ENCODE results near the gene ATP1A4. TPM values are rescaled to one million over a fixed set of nuclear protein-coding genes. Genes with fewer than 3 reads are reported as not detected.

ATP1A4 gene
- total and polyA plus RNA-seq, 9 of the 15 experiments (the other 6 are each of a cell fraction or from before 2014, with no cell fraction given) = 0.07 TPM; not detected in 8

GRCh38 chr1:160113407-160113806 lies 38.0 kb upstream of the ATP1A4 start (continued):
- TF ChIP-seq, protein P1, sequence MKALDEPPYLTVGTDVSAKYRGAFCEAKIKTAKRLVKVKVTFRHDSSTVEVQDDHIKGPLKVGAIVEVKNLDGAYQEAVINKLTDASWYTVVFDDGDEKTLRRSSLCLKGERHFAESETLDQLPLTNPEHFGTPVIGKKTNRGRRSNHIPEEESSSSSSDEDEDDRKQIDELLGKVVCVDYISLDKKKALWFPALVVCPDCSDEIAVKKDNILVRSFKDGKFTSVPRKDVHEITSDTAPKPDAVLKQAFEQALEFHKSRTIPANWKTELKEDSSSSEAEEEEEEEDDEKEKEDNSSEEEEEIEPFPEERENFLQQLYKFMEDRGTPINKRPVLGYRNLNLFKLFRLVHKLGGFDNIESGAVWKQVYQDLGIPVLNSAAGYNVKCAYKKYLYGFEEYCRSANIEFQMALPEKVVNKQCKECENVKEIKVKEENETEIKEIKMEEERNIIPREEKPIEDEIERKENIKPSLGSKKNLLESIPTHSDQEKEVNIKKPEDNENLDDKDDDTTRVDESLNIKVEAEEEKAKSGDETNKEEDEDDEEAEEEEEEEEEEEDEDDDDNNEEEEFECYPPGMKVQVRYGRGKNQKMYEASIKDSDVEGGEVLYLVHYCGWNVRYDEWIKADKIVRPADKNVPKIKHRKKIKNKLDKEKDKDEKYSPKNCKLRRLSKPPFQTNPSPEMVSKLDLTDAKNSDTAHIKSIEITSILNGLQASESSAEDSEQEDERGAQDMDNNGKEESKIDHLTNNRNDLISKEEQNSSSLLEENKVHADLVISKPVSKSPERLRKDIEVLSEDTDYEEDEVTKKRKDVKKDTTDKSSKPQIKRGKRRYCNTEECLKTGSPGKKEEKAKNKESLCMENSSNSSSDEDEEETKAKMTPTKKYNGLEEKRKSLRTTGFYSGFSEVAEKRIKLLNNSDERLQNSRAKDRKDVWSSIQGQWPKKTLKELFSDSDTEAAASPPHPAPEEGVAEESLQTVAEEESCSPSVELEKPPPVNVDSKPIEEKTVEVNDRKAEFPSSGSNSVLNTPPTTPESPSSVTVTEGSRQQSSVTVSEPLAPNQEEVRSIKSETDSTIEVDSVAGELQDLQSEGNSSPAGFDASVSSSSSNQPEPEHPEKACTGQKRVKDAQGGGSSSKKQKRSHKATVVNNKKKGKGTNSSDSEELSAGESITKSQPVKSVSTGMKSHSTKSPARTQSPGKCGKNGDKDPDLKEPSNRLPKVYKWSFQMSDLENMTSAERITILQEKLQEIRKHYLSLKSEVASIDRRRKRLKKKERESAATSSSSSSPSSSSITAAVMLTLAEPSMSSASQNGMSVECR (CRISPR knock-in tag; IDR thresholded peaks at IDR 0.05) = no peak
- TF ChIP-seq ZNF140 (CRISPR knock-in tag; IDR thresholded peaks at IDR 0.05) = no peak
- TF ChIP-seq HOMEZ (CRISPR knock-in tag; IDR thresholded peaks at IDR 0.05) = no peak
- no peak for TF ChIP-seq ZNF586 (CRISPR knock-in tag; conservative IDR thresholded peaks at IDR 0.05)
- TF ChIP-seq, protein P2, sequence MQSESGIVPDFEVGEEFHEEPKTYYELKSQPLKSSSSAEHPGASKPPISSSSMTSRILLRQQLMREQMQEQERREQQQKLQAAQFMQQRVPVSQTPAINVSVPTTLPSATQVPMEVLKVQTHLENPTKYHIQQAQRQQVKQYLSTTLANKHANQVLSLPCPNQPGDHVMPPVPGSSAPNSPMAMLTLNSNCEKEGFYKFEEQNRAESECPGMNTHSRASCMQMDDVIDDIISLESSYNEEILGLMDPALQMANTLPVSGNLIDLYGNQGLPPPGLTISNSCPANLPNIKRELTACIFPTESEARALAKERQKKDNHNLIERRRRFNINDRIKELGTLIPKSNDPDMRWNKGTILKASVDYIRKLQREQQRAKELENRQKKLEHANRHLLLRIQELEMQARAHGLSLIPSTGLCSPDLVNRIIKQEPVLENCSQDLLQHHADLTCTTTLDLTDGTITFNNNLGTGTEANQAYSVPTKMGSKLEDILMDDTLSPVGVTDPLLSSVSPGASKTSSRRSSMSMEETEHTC (IDR thresholded peaks at IDR 0.05) = no peak

All from K562 (cell line).